NT2/D1 (cell line): ENCODE measurements around the gene SEPTIN8.
"Not testable (repeated sequence)": the region's sequence is repeated elsewhere in the genome, so short reads cannot be mapped to it uniquely, and the experiment has no call there.

Source experiments
- DNase-seq: peaks from one replicate; pipeline ENCODE4 v3.0.0-alpha.2; 2011; ENCODE audit warnings: low read depth, low spot score
- H3K27me3 ChIP-seq: 2 replicates; pipeline ENCODE4 v1.6.0; 2011; ENCODE audit warnings: mild to moderate bottlenecking; ENCODE audit not compliant: insufficient read length, insufficient read depth
- H3K36me3 ChIP-seq: 2 replicates; pipeline ENCODE4 v1.6.1; 2011; ENCODE audit warnings: mild to moderate bottlenecking, low read length, mixed read lengths; ENCODE audit not compliant: insufficient read depth, insufficient read length
- H3K4me1 ChIP-seq: 2 replicates; pipeline ENCODE4 v1.5.1; 2011; ENCODE audit not compliant: insufficient read depth, insufficient read length
- H3K4me3 ChIP-seq: 2 replicates; pipeline ENCODE4 v1.5.1; 2011; ENCODE audit warnings: low read depth; ENCODE audit not compliant: insufficient read length
- H3K9ac ChIP-seq: 2 replicates; pipeline ENCODE4 v1.6.0; 2011; ENCODE audit warnings: low read depth; ENCODE audit not compliant: insufficient read length
- H3K9me3 ChIP-seq: 2 replicates; pipeline ENCODE4 v1.5.1; 2011; ENCODE audit warnings: mild to moderate bottlenecking, low read length; ENCODE audit not compliant: insufficient read depth
- SUZ12 ChIP-seq: IDR thresholded peaks from 2 replicates; pipeline ENCODE4 v1.6.1; 2011; ENCODE audit not compliant: insufficient read length, insufficient read depth; ENCODE audit errors: extremely low read depth
- YY1 ChIP-seq: IDR thresholded peaks from 2 replicates; pipeline ENCODE4 v1.6.1; 2011; ENCODE audit not compliant: insufficient read length, insufficient read depth
- ZNF274 ChIP-seq: IDR thresholded peaks from 2 replicates; pipeline ENCODE4 v1.6.1; 2011; ENCODE audit warnings: mild to moderate bottlenecking, low read depth, low read length

The SEPTIN8 gene

DNA sequence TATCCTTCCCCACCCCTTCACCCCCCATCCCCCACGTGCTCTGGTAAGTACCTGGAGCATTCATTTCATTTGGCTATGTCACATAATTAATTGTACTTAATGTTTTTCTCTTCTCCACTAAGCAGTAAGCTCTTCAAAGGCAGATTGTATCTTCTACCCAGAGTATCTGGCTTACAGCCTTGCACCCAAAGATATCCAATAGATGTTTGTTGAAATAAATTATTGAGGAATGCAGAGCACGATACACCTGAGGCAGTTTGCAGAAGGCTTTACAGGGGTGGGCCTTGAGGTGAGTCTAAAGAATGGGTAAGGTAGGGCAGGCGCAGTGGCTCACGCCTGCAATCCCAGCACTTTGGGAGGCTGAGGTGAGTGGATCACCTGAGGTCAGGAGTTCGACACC lies 33.6 kb upstream of the SEPTIN8 start:
- Histone ChIP-seq H3K9ac (no peak overlapping the region), H3K4me1 (peaks cover 2% of the 10 kb centered on the region), H3K36me3 (no peaks in the 10 kb centered on the region), H3K27me3 (peaks cover 44% of the 10 kb centered on the region), H3K9me3 (peaks cover 11% of the 10 kb centered on the region; the same call in 1 of the 2 replicates), H3K4me3 (no peak overlapping the region)
- DNase-seq = no peak
- TF ChIP-seq SUZ12 (no peak), ZNF274 (no peak), YY1 (no peak)

DNA sequence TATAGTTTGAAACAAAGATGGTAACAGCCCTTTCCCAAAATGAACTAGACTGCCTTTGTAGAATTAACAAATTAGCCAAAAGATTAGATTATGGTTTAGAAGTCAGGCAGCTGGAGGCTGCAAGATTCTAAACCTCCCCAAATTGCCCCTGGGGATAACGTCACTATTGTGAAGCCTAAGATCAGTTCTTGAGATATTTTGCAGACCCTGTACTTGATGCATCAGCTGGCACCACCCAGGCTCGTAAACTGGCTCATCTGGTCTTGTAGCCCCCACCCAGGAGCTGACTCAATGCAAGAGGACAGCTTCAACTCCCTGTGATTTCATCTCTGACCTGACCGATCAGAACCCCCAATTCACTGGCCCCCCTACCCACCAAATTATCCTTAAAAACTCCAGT lies 31.8 kb upstream of the SEPTIN8 start:
- no peak for TF ChIP-seq SUZ12
- no peak for TF ChIP-seq ZNF274
- no peak for TF ChIP-seq YY1
- no peak for DNase-seq
- no peaks in the 10 kb centered on the region for H3K4me1 ChIP-seq
- H3K4me3 ChIP-seq = no peak overlapping the region
- H3K9me3 ChIP-seq = no peaks in the 10 kb centered on the region
- H3K36me3 ChIP-seq = no peaks in the 10 kb centered on the region
- H3K27me3 ChIP-seq = peaks cover 26% of the 10 kb centered on the region
- H3K9ac ChIP-seq = no peak overlapping the region

DNA sequence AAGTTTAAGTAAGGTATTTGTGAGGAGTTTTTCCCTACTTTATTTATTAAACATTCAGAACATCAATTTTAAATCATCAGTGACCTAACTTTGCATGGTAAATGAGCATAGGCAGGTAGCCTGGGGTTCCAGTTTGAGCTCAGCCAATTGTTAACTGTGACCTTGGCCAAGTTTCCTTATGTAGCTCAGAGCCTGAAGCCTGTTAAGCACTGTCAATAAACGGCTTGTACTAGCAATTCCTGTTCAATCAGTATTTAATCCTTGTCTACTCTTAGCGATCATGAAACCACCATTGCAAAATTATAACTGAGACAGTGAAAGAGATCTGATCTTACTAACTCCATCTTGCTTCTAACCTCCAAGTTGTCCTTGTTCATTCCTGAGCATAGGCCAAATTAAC lies 31.4 kb upstream of the SEPTIN8 start:
- no peak overlapping the region for H3K9ac ChIP-seq
- no peak overlapping the region for H3K4me3 ChIP-seq
- TF ChIP-seq ZNF274 = no peak
- no peak for TF ChIP-seq YY1
- TF ChIP-seq SUZ12 = no peak
- no peak for DNase-seq
- no peaks in the 10 kb centered on the region for H3K4me1 ChIP-seq
- H3K9me3 ChIP-seq = no peaks in the 10 kb centered on the region
- no peaks in the 10 kb centered on the region for H3K36me3 ChIP-seq
- H3K27me3 ChIP-seq = peaks cover 22% of the 10 kb centered on the region

DNA sequence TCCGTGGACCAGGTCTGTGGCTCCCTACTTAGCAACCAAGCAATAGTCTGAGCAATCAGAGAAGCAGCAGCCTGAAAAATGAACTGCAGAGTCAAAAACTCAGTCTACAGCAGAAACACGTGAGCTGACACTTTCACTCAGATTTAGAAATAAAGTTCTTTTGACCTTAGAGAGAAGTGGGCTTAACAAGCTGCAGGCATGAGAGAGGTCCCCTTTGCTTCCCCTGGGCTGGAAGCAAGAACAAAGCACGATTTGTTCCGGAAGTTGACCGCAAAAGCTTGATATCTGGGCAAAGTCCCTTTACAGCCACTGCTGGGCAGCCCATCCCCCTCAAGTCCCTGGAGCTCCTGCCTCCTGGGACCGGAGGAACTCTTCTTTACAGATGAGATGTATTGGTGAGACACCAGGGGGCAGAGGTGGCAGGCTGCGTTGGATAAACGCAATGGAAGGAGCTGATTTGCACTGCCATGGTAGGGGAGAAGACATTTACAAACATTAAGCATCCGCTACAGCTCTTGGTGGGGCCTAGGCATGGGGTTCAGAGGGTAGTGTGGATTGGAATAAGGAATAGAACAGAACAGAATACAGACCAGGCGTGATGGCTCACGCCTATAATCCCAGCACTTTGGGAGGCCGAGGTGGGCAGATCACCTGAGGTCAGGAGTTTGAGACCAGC lies 30.3 kb upstream of the SEPTIN8 start:
- Histone ChIP-seq H3K36me3 (no peaks in the 10 kb centered on the region), H3K9me3 (no peaks in the 10 kb centered on the region), H3K4me3 (no peak overlapping the region), H3K4me1 (no peaks in the 10 kb centered on the region), H3K9ac (no peak overlapping the region), H3K27me3 (peaks cover 12% of the 10 kb centered on the region)
- DNase-seq = no peak
- TF ChIP-seq SUZ12 = no peak
- no peak for TF ChIP-seq YY1
- TF ChIP-seq ZNF274 = no peak

DNA sequence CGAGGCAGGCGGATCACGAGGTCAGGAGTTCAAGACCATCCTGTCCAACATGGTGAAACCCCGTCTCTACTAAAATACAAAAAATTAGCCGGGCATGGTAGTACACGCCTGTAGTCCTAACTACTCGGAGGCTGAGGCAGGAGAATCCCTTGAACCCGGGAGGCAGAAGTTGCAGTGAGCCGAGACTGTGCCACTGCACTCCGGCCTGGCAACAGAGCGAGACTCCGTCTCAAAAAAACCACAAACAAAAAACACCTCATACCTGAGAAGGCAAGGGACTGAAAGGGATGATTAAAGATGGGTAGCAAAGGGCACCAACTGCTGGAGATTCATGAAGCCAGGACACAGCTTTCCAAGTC lies 29.7 kb upstream of the SEPTIN8 start:
- DNase-seq, H3K9me3 ChIP-seq, H3K4me1 ChIP-seq, H3K36me3 ChIP-seq, H3K9ac ChIP-seq, H3K4me3 ChIP-seq, H3K27me3 ChIP-seq: not testable (repeated sequence)

DNA sequence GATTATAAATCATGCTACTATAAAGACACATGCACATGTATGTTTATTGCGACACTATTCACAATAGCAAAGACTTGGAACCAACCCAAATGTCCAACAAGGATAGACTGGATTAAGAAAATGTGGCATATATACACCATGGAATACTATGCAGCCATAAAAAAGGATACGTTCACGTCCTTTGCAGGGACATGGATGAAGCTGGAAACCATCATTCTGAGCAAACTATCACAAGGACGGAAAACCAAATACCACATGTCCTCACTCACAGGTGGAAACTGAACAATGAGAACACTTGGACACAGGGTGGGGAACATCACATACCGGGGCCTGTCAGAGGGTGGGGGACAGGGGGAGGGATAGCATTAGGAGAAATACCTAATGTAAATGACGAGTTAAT lies 28.8 kb upstream of the SEPTIN8 start:
- H3K27me3 ChIP-seq, H3K9ac ChIP-seq, DNase-seq, H3K9me3 ChIP-seq, H3K4me1 ChIP-seq, H3K4me3 ChIP-seq, H3K36me3 ChIP-seq: not testable (repeated sequence)

DNA sequence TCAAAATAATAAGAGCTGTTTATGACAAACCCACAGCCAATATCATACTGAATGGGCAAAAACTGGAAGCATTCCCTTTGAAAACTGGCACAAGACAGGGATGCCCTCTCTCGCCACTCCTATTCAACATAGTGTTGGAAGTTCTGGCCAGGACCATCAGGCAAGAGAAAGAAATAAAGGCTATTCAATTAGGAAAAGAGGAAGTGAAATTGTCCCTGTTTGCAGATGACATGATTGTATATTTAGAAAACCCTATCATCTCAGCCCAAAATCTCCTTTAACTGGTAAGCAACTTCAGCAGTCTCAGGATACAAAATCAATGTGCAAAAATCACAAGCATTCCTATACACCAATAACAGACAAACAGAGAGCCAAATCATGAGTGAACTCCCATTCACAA lies 27.2 kb upstream of the SEPTIN8 start:
- not testable (repeated sequence) for H3K4me1 ChIP-seq, H3K36me3 ChIP-seq, DNase-seq, H3K9me3 ChIP-seq, H3K27me3 ChIP-seq, H3K4me3 ChIP-seq, H3K9ac ChIP-seq

DNA sequence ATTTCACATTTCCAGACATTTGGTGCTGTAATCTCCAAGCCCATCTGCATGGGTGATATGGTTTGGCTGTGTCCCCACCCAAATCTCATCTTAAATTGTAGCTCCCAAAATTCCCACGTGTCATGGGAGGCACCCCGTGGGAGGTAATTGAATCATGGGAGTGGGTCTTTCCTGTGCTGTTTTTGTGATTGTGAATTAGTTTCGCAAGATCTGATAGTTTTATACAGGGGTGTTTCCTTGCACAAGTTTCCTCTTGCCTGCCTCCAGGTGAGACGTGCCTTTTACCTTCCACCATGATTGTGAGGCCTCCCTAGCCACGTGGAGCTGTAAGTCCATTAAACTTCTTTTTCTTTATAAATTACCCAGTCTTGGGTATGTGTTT lies 25.6 kb upstream of the SEPTIN8 start:
- not testable (repeated sequence) for H3K9me3 ChIP-seq, H3K9ac ChIP-seq, DNase-seq, H3K4me3 ChIP-seq, H3K4me1 ChIP-seq, H3K27me3 ChIP-seq, H3K36me3 ChIP-seq
